Caco-2 (cell line): Measurements from ENCODE around the gene LHPP. TPM values are rescaled to one million over a fixed set of nuclear protein-coding genes. Genes with fewer than 3 reads are reported as not detected.

Source experiments
- BruUV-seq: library from RNA; stranded (reverse); fragments of 400-500 nt; replicated peaks from 2 replicates; lab custom pipeline; 2021; lab: Mats Ljungman, UMichigan
- CTCF ChIA-PET: fragments of 300-600 bp; sonication (Branson Sonifier 250); formaldehyde crosslinking; loops from one replicate; lab custom pipeline; 2022; ENCODE audit warnings: antibody characterized with exemption; lab: Charles Lee
- POLR2A ChIA-PET: fragments of 300-600 bp; sonication (Branson Sonifier 250); formaldehyde crosslinking; loops from one replicate; lab custom pipeline; 2022; ENCODE audit warnings: antibody characterized with exemption; lab: Charles Lee
- DNase-seq, 2 experiments: peaks; one replicate each; pipeline versions ENCODE4 v3.0.0 to v3.0.0-alpha.2; 2020 to 2022
- H3K27me3 ChIP-seq: replicated peaks from 2 replicates; pipeline ENCODE4 v1.6.0; 2011; ENCODE audit warnings: low read length; ENCODE audit not compliant: control insufficient read depth, insufficient read depth
- H3K36me3 ChIP-seq: 2 replicates; pipeline ENCODE4 v1.5.1; 2011; ENCODE audit warnings: low read length; ENCODE audit not compliant: control insufficient read depth, insufficient read depth
- H3K4me1 ChIP-seq: fragments of 250-450 bp; sonication (Bioruptor Pico); 2 replicates; pipeline ENCODE4 v1.5.1; 2020; ENCODE audit warnings: mild to moderate bottlenecking
- H3K4me3 ChIP-seq: 2 replicates; pipeline ENCODE4 v1.5.1; 2011; ENCODE audit warnings: low read depth, mild to moderate bottlenecking, control low read depth, low read length
- H3K9me3 ChIP-seq: fragments of 250-450 bp; sonication (Bioruptor Pico); 2 replicates; pipeline ENCODE4 v1.5.1; 2020; ENCODE audit warnings: mild to moderate bottlenecking, moderate library complexity
- H3K27ac Mint-ChIP-seq: one replicate; pipeline ENCODE4 v1.8.0; 2022; ENCODE audit warnings: mixed read lengths; ENCODE audit not compliant: unreplicated experiment
- H3K27me3 Mint-ChIP-seq: one replicate; pipeline ENCODE4 v1.8.0; 2022; ENCODE audit warnings: mixed read lengths; ENCODE audit not compliant: insufficient read depth, unreplicated experiment
- H3K36me3 Mint-ChIP-seq: one replicate; pipeline ENCODE4 v1.8.0; 2022; ENCODE audit warnings: mild to moderate bottlenecking, mixed read lengths; ENCODE audit not compliant: insufficient read depth, unreplicated experiment
- H3K4me1 Mint-ChIP-seq: one replicate; pipeline ENCODE4 v1.8.0; 2022; ENCODE audit warnings: low read depth, mixed read lengths; ENCODE audit not compliant: unreplicated experiment
- H3K4me3 Mint-ChIP-seq: one replicate; pipeline ENCODE4 v1.8.0; 2022; ENCODE audit warnings: mild to moderate bottlenecking, moderate library complexity, mixed read lengths; ENCODE audit not compliant: unreplicated experiment
- H3K9me3 Mint-ChIP-seq: one replicate; pipeline ENCODE4 v1.8.0; 2022; ENCODE audit warnings: mixed read lengths; ENCODE audit not compliant: unreplicated experiment
- intact Hi-C: fragments of 100-400 bp; cut with micrococcal nuclease; formaldehyde crosslinking; loops from one replicate; pipeline ENCODE4 v1.10.0; 2022; ENCODE audit not compliant: unreplicated experiment
- total RNA-seq: library from RNA; stranded (reverse); gene quantifications from 2 replicates; pipeline ENCODE4 v1.2.3, GENCODE V29; 2022
- TF ChIP-seq, protein P1 (sequence below), 2 experiments: fragments of 200-600 bp in 1 of 2; IDR thresholded peaks; 1 replicate in 1 of 2; 2 replicates in 1 of 2; pipeline versions ENCODE4 v1.5.1 to v1.8.0; 2011 to 2022; ENCODE audit warnings: antibody characterized with exemption in 1 of 2, control low read depth in 1 of 2, inconsistent platforms in 1 of 2, low read depth in 1 of 2, low read length in 1 of 2, mild to moderate bottlenecking in 1 of 2, moderate library complexity in 1 of 2; ENCODE audit not compliant: insufficient read depth in 1 of 2, severe bottlenecking in 1 of 2, unreplicated experiment in 1 of 2

LHPP gene
- total RNA-seq, 1 experiment from 2014 or later = 15.9 TPM

- no peaks in the 10 kb centered on the region for H3K9me3 Mint-ChIP-seq
- H3K27ac Mint-ChIP-seq = no peak overlapping the region
- peak in 1 of 2 experiments; percentile 55 for DNase-seq
- no peak overlapping the region for H3K4me3 ChIP-seq
- TF ChIP-seq, protein P1, sequence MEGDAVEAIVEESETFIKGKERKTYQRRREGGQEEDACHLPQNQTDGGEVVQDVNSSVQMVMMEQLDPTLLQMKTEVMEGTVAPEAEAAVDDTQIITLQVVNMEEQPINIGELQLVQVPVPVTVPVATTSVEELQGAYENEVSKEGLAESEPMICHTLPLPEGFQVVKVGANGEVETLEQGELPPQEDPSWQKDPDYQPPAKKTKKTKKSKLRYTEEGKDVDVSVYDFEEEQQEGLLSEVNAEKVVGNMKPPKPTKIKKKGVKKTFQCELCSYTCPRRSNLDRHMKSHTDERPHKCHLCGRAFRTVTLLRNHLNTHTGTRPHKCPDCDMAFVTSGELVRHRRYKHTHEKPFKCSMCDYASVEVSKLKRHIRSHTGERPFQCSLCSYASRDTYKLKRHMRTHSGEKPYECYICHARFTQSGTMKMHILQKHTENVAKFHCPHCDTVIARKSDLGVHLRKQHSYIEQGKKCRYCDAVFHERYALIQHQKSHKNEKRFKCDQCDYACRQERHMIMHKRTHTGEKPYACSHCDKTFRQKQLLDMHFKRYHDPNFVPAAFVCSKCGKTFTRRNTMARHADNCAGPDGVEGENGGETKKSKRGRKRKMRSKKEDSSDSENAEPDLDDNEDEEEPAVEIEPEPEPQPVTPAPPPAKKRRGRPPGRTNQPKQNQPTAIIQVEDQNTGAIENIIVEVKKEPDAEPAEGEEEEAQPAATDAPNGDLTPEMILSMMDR (IDR thresholded peaks at IDR 0.05; ENCODE audit: insufficient read depth in 1 of 2, low read depth in 1 of 2, low read length in 1 of 2, severe bottlenecking in 1 of 2, unreplicated experiment in 1 of 2) = no peak
- H3K36me3 Mint-ChIP-seq = peaks cover 6% of the 10 kb centered on the region
- H3K4me1 Mint-ChIP-seq = peaks cover 18% of the 10 kb centered on the region
- no peaks in the 10 kb centered on the region for H3K27me3 ChIP-seq
- peaks cover 36% of the 10 kb centered on the region for H3K4me1 ChIP-seq
- no TSS peak for BruUV-seq
- no peaks in the 10 kb centered on the region; the same call in 1 of the 2 replicates for H3K36me3 ChIP-seq
- H3K9me3 ChIP-seq = no peaks in the 10 kb centered on the region
- peak overlapping the region; percentile 12 for H3K4me3 Mint-ChIP-seq
- H3K27me3 Mint-ChIP-seq = no peaks in the 10 kb centered on the region
- ChIA-PET POLR2A (no interaction called here), CTCF (no interaction called here)
- intact Hi-C loops = no loop called here
These were observed 2.2 kb upstream of the LHPP start for GRCh38 chr10:124459395-124459794.

- Histone ChIP-seq H3K4me1 (peaks cover 36% of the 10 kb centered on the region), H3K4me3 (no peak overlapping the region), H3K27me3 (no peaks in the 10 kb centered on the region), H3K36me3 (no peaks in the 10 kb centered on the region; the same call in 1 of the 2 replicates), H3K9me3 (no peaks in the 10 kb centered on the region)
- CTCF ChIA-PET = no interaction called here
- Mint-ChIP-seq H3K4me3 (no peak overlapping the region), H3K27me3 (no peaks in the 10 kb centered on the region), H3K4me1 (peaks cover 25% of the 10 kb centered on the region), H3K9me3 (no peaks in the 10 kb centered on the region), H3K36me3 (peaks cover 6% of the 10 kb centered on the region), H3K27ac (no peak overlapping the region)
- intact Hi-C loops = no loop called here
- no TSS peak for BruUV-seq
- POLR2A ChIA-PET = no interaction called here
- no peak for DNase-seq
- TF ChIP-seq, protein P1 (IDR thresholded peaks at IDR 0.05; ENCODE audit: insufficient read depth in 1 of 2, low read depth in 1 of 2, low read length in 1 of 2, severe bottlenecking in 1 of 2, unreplicated experiment in 1 of 2) = no peak
These were observed 1.5 kb upstream of the LHPP start for GRCh38 chr10:124460144-124460543.

DNA sequence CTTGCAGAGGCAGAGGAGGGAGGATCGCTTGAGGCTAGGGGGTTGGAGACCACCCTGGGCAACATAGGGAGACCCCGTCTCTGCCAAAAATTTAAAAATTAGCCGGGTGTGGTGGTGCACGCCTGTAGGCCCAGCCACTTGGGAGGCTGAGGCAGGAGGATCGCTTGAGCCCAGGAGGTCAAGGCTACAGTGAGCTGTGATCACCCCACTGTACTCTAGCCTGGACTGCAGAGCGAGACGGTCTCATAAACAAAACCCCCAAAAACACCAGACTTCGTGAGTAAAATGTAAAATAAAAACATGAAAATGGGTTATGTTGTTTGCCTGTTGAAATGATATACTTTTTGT lies 699 bp downstream of the LHPP start:
- H3K27ac Mint-ChIP-seq = peak overlapping the region; percentile 62
- H3K4me1 Mint-ChIP-seq = peaks cover 37% of the 10 kb centered on the region
- ChIA-PET POLR2A (interaction anchor here (1.0 to 1.9 kb wide), 2 partner anchors 14 to 43 kb away, joined by 8 to 26 read pairs; partner anchors contain the start of gene OAT), CTCF (interaction anchor here (1.1 kb wide), 1 partner anchor 43 kb away, joined by 9 read pairs; the partner anchor contains the start of gene OAT)
- peak overlapping the region; percentile 67 for H3K4me3 Mint-ChIP-seq
- H3K9me3 ChIP-seq = no peaks in the 10 kb centered on the region
- TF ChIP-seq, protein P1 (IDR thresholded peaks at IDR 0.05; ENCODE audit: insufficient read depth in 1 of 2, low read depth in 1 of 2, low read length in 1 of 2, severe bottlenecking in 1 of 2, unreplicated experiment in 1 of 2) = no peak
- no peaks in the 10 kb centered on the region; the same call in 1 of the 2 replicates for H3K36me3 ChIP-seq
- peak overlapping the region; percentile 76 for H3K4me3 ChIP-seq
- no peak for DNase-seq
- H3K4me1 ChIP-seq = peaks cover 28% of the 10 kb centered on the region
- no peaks in the 10 kb centered on the region for H3K27me3 Mint-ChIP-seq
- intact Hi-C loops = loop anchor here (1.0 kb wide), 1 partner anchor 8 kb away; no protein-coding TSS in a partner anchor
- peaks cover 6% of the 10 kb centered on the region for H3K36me3 Mint-ChIP-seq
- H3K9me3 Mint-ChIP-seq = no peaks in the 10 kb centered on the region
- no peaks in the 10 kb centered on the region for H3K27me3 ChIP-seq
- BruUV-seq = no TSS peak
